Stimulated activated naive CD8-positive, alpha-beta T cell treated with anti-CD3 and anti-CD28 coated beads, Interleukin-15, amount 100 ng/mL, for 72 hours (primary cell): ENCODE results near the gene CORO7.

Source experiments
- ATAC-seq: fragments of 150-1000 bp; cut with Tn5 transposase; 2 replicates; pipeline ENCODE4 v1.10.0; 2021; ENCODE audit warnings: mild to moderate bottlenecking, moderate library complexity
- DNase-seq, 2 donors: peaks; one replicate each; pipeline ENCODE4 v3.0.0; 2021 to 2022
- H3K27ac Mint-ChIP-seq, 2 donors: one replicate each; pipeline ENCODE4 v1.8.0; 2022; ENCODE audit warnings: mild to moderate bottlenecking in 2 of 2, mixed read lengths in 2 of 2, moderate library complexity in 2 of 2
- H3K27me3 Mint-ChIP-seq: one replicate; pipeline ENCODE4 v1.8.0; 2022; ENCODE audit warnings: mixed read lengths
- H3K4me1 Mint-ChIP-seq: one replicate; pipeline ENCODE4 v1.8.0; 2022; ENCODE audit warnings: mild to moderate bottlenecking, mixed read lengths
- H3K4me3 Mint-ChIP-seq, 2 donors: one replicate each; pipeline ENCODE4 v1.8.0; 2022; ENCODE audit warnings: mild to moderate bottlenecking in 2 of 2, mixed read lengths in 2 of 2, moderate library complexity in 1 of 2
- H3K9me3 Mint-ChIP-seq, 2 donors: one replicate each; pipeline ENCODE4 v1.8.0; 2022; ENCODE audit warnings: mixed read lengths in 2 of 2

CORO7 gene

GRCh38 chr16:4361033-4361943 is 55.1 kb downstream of the CORO7 start:
- Mint-ChIP-seq H3K27me3 (no peaks in the 10 kb centered on the region), H3K4me3 (no peak overlapping the region), H3K9me3 (no peaks in the 10 kb centered on the region), H3K27ac (no peak overlapping the region), H3K4me1 (peaks cover 13% of the 10 kb centered on the region)
- no peak for ATAC-seq
- DNase-seq = no peak

- H3K4me1 Mint-ChIP-seq = peaks cover 10% of the 10 kb centered on the region
- no peak for DNase-seq
- peak; percentile 18 for ATAC-seq
- no peaks in the 10 kb centered on the region for H3K27me3 Mint-ChIP-seq
- H3K4me3 Mint-ChIP-seq = no peak overlapping the region
- peak overlapping the region in 1 of 2 donors; percentile 75 for H3K27ac Mint-ChIP-seq
- H3K9me3 Mint-ChIP-seq = no peaks in the 10 kb centered on the region
Observed at GRCh38 chr16:4360538-4361021, 55.8 kb downstream of the CORO7 start.

GRCh38 chr16:4359914-4360313 is 56.5 kb downstream of the CORO7 start:
- H3K9me3 Mint-ChIP-seq = no peaks in the 10 kb centered on the region
- DNase-seq (no peak), ATAC-seq (no peak)
- peak overlapping the region in 1 of 2 donors; percentile 75 for H3K27ac Mint-ChIP-seq
- H3K4me1 Mint-ChIP-seq = peaks cover 8% of the 10 kb centered on the region
- H3K4me3 Mint-ChIP-seq = no peak overlapping the region
- no peaks in the 10 kb centered on the region for H3K27me3 Mint-ChIP-seq

- Mint-ChIP-seq H3K27ac (no peak overlapping the region), H3K4me3 (no peak overlapping the region), H3K4me1 (peaks cover 8% of the 10 kb centered on the region), H3K27me3 (no peaks in the 10 kb centered on the region), H3K9me3 (no peaks in the 10 kb centered on the region)
- DNase-seq (peak; percentile 66 to 70), ATAC-seq (peak; percentile 74)
Observed at GRCh38 chr16:4358831-4359561, 57.4 kb downstream of the CORO7 start.

- Mint-ChIP-seq H3K27me3 (no peaks in the 10 kb centered on the region), H3K9me3 (no peaks in the 10 kb centered on the region), H3K27ac (peak overlapping the region in 1 of 2 donors; percentile 82), H3K4me1 (peaks cover 8% of the 10 kb centered on the region), H3K4me3 (no peak overlapping the region)
- no peak for ATAC-seq
- DNase-seq = no peak
Observed at GRCh38 chr16:4358236-4358635, 58.2 kb downstream of the CORO7 start.

- Mint-ChIP-seq H3K4me1 (peaks cover 11% of the 10 kb centered on the region), H3K9me3 (no peaks in the 10 kb centered on the region), H3K27me3 (no peaks in the 10 kb centered on the region), H3K27ac (peak overlapping the region in 1 of 2 donors; percentile 71), H3K4me3 (no peak overlapping the region)
- no peak for ATAC-seq
- no peak for DNase-seq
Observed at GRCh38 chr16:4356820-4357219, 59.6 kb downstream of the CORO7 start.

GRCh38 chr16:4354512-4355409 is 61.6 kb downstream of the CORO7 start:
- no peak overlapping the region for H3K4me3 Mint-ChIP-seq
- H3K9me3 Mint-ChIP-seq = no peaks in the 10 kb centered on the region
- ATAC-seq = no peak
- DNase-seq = no peak
- H3K27me3 Mint-ChIP-seq = no peaks in the 10 kb centered on the region
- H3K4me1 Mint-ChIP-seq = peaks cover 14% of the 10 kb centered on the region
- peak overlapping the region in 1 of 2 donors; percentile 12 for H3K27ac Mint-ChIP-seq

GRCh38 chr16:4353675-4354074 is 62.7 kb downstream of the CORO7 start:
- DNase-seq (no peak), ATAC-seq (no peak)
- Mint-ChIP-seq H3K4me3 (no peak overlapping the region), H3K27me3 (no peaks in the 10 kb centered on the region), H3K4me1 (peaks cover 19% of the 10 kb centered on the region), H3K27ac (peak overlapping the region in 1 of 2 donors; percentile 46), H3K9me3 (no peaks in the 10 kb centered on the region)

- Mint-ChIP-seq H3K4me3 (no peak overlapping the region), H3K27ac (peak overlapping the region in 1 of 2 donors; percentile 80), H3K9me3 (no peaks in the 10 kb centered on the region), H3K4me1 (peaks cover 28% of the 10 kb centered on the region), H3K27me3 (no peaks in the 10 kb centered on the region)
- ATAC-seq (no peak), DNase-seq (no peak)
Observed at GRCh38 chr16:4352843-4353242, 63.6 kb downstream of the CORO7 start.

GRCh38 chr16:4351880-4352279 is 64.5 kb downstream of the CORO7 start:
- DNase-seq (no peak), ATAC-seq (no peak)
- Mint-ChIP-seq H3K9me3 (no peaks in the 10 kb centered on the region), H3K27me3 (no peaks in the 10 kb centered on the region), H3K4me1 (peaks cover 35% of the 10 kb centered on the region), H3K4me3 (peak overlapping the region; percentile 10 to 30), H3K27ac (no peak overlapping the region)

- ATAC-seq = peak; percentile 95
- no peaks in the 10 kb centered on the region for H3K27me3 Mint-ChIP-seq
- no peaks in the 10 kb centered on the region for H3K9me3 Mint-ChIP-seq
- H3K4me1 Mint-ChIP-seq = peaks cover 35% of the 10 kb centered on the region
- peak within 1 kb of the TSS; percentile 96 to 98 for H3K27ac Mint-ChIP-seq
- H3K4me3 Mint-ChIP-seq = peak within 1 kb of the TSS; percentile 93 to 96
- peak; percentile 98 for DNase-seq
Observed at GRCh38 chr16:4350787-4351659, 65.4 kb downstream of the CORO7 start, which contains the start of gene PAM16. PAM16 (minus strand) TSS chr16:4351321; CDS start chr16:4351234, 87 bp downstream.

GRCh38 chr16:4350365-4350786 is 66.0 kb downstream of the CORO7 start:
- H3K27me3 Mint-ChIP-seq = no peaks in the 10 kb centered on the region
- ATAC-seq (peak; percentile 30), DNase-seq (no peak)
- peak overlapping the region; percentile 93 to 96 for H3K4me3 Mint-ChIP-seq
- H3K27ac Mint-ChIP-seq = peak overlapping the region; percentile 95 to 98
- H3K4me1 Mint-ChIP-seq = peaks cover 35% of the 10 kb centered on the region
- no peaks in the 10 kb centered on the region for H3K9me3 Mint-ChIP-seq

GRCh38 chr16:4349332-4349731 is 67.1 kb downstream of the CORO7 start:
- H3K27me3 Mint-ChIP-seq = no peaks in the 10 kb centered on the region
- no peaks in the 10 kb centered on the region for H3K9me3 Mint-ChIP-seq
- H3K4me1 Mint-ChIP-seq = peaks cover 35% of the 10 kb centered on the region
- H3K4me3 Mint-ChIP-seq = peak overlapping the region; percentile 6 to 18
- DNase-seq (no peak), ATAC-seq (no peak)
- no peak overlapping the region for H3K27ac Mint-ChIP-seq
